ENCODE measurements around the gene ELFN2. TPM values are rescaled to one million over a fixed set of nuclear protein-coding genes. Genes with fewer than 3 reads are reported as not detected.

ELFN2 gene
- total and polyA plus RNA-seq, 8 donors, result 0.70 to 4.9 (median 1.5) TPM

- Histone ChIP-seq H3K4me1 (no peaks in the 10 kb centered on the region), H3K27ac (no peak overlapping the region), H3K4me3 (no peak overlapping the region), H3K27me3 (no peaks in the 10 kb centered on the region), H3K9me3 (no peaks in the 10 kb centered on the region), H3K36me3 (no peaks in the 10 kb centered on the region)
- ATAC-seq (no peak), DNase-seq (no peak)
- intact Hi-C loops (cut with DNase I), result no loop called here
- TF ChIP-seq, protein P1, sequence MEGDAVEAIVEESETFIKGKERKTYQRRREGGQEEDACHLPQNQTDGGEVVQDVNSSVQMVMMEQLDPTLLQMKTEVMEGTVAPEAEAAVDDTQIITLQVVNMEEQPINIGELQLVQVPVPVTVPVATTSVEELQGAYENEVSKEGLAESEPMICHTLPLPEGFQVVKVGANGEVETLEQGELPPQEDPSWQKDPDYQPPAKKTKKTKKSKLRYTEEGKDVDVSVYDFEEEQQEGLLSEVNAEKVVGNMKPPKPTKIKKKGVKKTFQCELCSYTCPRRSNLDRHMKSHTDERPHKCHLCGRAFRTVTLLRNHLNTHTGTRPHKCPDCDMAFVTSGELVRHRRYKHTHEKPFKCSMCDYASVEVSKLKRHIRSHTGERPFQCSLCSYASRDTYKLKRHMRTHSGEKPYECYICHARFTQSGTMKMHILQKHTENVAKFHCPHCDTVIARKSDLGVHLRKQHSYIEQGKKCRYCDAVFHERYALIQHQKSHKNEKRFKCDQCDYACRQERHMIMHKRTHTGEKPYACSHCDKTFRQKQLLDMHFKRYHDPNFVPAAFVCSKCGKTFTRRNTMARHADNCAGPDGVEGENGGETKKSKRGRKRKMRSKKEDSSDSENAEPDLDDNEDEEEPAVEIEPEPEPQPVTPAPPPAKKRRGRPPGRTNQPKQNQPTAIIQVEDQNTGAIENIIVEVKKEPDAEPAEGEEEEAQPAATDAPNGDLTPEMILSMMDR (IDR thresholded peaks at IDR 0.05), result no peak
Observed at GRCh38 chr22:37354261-37354660, 73.0 kb downstream of the ELFN2 start.

DNA sequence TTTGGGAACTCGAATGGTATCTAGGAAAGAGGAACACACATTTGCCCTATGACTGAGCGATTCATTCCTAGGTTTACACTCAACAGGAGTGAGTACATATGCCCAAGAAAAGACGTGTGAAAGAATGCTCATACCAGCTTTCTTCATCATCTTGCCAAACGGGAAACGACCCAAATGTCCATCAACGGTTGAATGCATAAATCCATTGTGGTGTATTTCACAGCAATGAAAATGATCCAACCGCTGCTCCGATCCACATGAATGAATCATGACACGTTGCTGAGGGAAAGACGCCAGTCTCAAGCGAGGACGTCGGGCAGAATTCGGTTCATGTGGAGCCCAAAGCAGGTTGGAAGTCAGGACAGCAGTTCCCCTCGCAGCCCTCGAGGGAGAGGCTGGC lies 73.4 kb downstream of the ELFN2 start:
- intact Hi-C loops (cut with DNase I), result no loop called here
- TF ChIP-seq, protein P1 (IDR thresholded peaks at IDR 0.05), result no peak
- Histone ChIP-seq H3K36me3 (no peaks in the 10 kb centered on the region), H3K9me3 (no peaks in the 10 kb centered on the region), H3K27ac (no peak overlapping the region), H3K27me3 (no peaks in the 10 kb centered on the region), H3K4me1 (no peaks in the 10 kb centered on the region), H3K4me3 (no peak overlapping the region)
- DNase-seq (no peak), ATAC-seq (no peak)

- Histone ChIP-seq H3K4me3 (no peak overlapping the region), H3K9me3 (no peaks in the 10 kb centered on the region), H3K27ac (no peak overlapping the region), H3K36me3 (no peaks in the 10 kb centered on the region), H3K27me3 (no peaks in the 10 kb centered on the region), H3K4me1 (no peaks in the 10 kb centered on the region)
- no peak for DNase-seq
- intact Hi-C loops (cut with DNase I), result no loop called here
- TF ChIP-seq, protein P1 (IDR thresholded peaks at IDR 0.05), result no peak
- no peak for ATAC-seq
Observed at GRCh38 chr22:37352481-37352880, 74.8 kb downstream of the ELFN2 start.

DNA sequence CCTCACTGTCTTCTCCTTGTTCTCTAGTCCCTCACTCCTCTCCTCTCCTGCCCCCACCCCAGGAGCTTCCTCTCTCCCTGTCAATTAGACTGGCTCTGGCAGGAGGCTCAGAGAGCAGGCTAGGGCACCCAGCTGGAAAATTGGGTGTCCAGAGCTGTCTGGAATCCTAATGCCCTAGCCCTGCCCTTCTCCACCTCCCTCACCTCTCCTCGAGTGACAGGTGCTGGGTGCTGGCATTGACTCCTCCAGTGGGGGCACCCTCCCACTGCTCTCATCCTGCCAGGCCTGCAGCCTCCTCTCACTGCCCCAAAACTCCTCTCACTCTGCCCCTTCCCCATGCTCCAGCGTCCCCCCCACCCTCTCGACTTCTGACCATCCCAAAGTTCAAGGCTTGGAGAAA lies 76.0 kb downstream of the ELFN2 start:
- ATAC-seq, result no peak
- no peak overlapping the region for H3K4me3 ChIP-seq
- TF ChIP-seq, protein P1 (IDR thresholded peaks at IDR 0.05), result no peak
- intact Hi-C loops (cut with DNase I), result no loop called here
- H3K27ac ChIP-seq, result no peak overlapping the region
- no peak for DNase-seq
- peaks cover 0 to 4% of the 10 kb centered on the region in 2 donors for H3K4me1 ChIP-seq
- H3K27me3 ChIP-seq, result no peaks in the 10 kb centered on the region
- no peaks in the 10 kb centered on the region for H3K9me3 ChIP-seq
- H3K36me3 ChIP-seq, result no peaks in the 10 kb centered on the region

GRCh38 chr22:37349043-37349814 lies 78.0 kb downstream of the ELFN2 start:
- intact Hi-C loops (cut with DNase I), result no loop called here
- TF ChIP-seq, protein P1 (IDR thresholded peaks at IDR 0.05), result no peak
- no peak for ATAC-seq

More at GRCh38 chr22:37349043-37349814, 78.0 kb downstream of the ELFN2 start:
- Histone ChIP-seq H3K27ac (no peak overlapping the region), H3K4me3 (no peak overlapping the region), H3K4me1 (peaks cover 0 to 6% of the 10 kb centered on the region in 2 donors), H3K27me3 (peaks cover 0 to 5% of the 10 kb centered on the region in 2 donors), H3K9me3 (no peaks in the 10 kb centered on the region), H3K36me3 (no peaks in the 10 kb centered on the region)
- no peak for DNase-seq

Data from left lung (tissue), 10 donors.